SK-N-DZ (cell line): ENCODE results near the gene HOXC4.
"Not testable (repeated sequence)": the region's sequence is repeated elsewhere in the genome, so short reads cannot be mapped to it uniquely, and the experiment has no call there.

ENCODE experiments used
- DNase-seq: peaks from one replicate; pipeline ENCODE4 v3.0.0-alpha.2; 2015; ENCODE audit warnings: low spot score
- small RNA-seq, 2 experiments: library from RNA; depleted of rRNA; stranded (forward); fragments of <200 nt; gene quantifications; one replicate each; pipeline ENCODE3, GENCODE V24; 2014

HOXC4 gene

DNA sequence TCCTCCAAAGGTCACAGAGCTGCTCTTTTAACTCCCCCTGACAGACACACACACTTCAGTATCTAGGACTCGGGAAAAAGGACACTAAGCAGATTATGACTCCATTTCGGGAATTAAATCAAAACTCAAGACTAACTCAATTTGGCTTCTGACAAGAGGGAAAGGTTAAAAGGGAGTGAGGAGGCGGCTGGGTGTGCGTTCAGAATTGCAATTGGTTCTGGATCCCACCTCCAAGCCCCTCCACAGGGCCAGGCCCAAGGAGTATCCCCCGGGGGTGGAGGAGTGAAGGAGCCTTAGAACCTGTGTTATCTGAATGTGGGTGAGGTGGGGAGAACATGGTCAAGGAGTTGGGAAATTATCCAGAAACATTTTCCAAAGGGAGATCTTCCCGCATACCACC, 35.8 kb downstream of the HOXC4 start:
- peak; percentile 89 for DNase-seq

DNA sequence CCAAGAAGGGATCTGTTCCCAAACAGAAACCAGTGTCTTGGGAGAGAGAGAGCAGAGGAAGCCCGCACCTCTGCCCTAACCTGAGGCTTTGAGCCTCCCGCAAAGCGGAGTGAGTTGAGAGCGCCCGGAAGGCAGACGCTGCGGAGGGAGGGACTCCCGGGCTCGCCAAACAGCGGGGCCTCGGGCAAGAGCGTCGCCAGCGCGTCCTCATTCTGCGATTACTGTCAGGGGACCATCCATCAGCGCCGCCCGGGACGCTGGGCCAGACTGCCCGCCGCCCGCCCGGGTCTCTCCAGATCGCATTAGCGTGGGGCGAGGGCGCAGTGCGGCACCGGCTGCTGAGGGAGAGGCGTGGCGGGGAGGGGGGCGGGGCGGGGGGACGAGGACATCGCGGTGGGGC, 36.7 kb downstream of the HOXC4 start:
- DNase-seq, result peak; percentile 88

DNA sequence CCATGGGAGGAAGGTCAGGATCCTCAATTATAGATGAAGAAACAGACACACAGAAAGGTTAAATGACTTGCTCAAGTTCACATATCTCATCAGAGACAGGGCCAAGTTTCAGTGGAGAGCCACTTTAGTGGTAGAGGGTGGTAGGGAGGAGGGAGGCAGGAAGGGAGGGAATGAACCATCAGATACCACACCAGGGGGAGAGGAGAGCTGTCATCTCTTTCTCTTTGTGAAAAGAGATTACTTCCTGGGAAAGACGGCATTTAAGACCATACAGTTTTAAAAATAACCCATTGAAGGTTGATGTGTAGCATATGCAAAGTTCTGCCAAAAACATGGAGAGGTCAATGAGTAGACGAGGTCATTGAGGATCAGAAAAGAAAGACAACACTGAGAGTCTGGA, 39.3 kb downstream of the HOXC4 start:
- DNase-seq, result not testable (repeated sequence)

DNA sequence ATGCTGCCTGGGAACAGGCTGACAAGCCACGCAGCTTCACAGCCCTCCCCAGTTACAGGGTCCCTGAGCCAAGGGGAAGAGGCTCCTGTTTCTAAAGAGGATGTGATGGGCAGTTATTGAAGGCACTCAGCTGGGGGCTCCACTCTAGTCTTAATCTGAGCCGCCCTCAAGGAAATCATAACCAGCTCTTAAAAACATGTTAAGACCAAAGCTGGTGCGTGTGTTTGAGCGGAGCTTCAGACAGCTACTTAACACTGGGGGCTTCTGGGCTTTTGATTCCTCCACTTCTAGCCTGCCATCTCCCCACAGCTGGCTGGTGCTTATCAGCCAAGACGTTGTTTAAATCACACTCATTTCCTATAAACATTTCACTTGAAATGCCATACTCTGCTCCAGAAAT, 42.3 kb downstream of the HOXC4 start:
- not testable (repeated sequence) for DNase-seq

DNA sequence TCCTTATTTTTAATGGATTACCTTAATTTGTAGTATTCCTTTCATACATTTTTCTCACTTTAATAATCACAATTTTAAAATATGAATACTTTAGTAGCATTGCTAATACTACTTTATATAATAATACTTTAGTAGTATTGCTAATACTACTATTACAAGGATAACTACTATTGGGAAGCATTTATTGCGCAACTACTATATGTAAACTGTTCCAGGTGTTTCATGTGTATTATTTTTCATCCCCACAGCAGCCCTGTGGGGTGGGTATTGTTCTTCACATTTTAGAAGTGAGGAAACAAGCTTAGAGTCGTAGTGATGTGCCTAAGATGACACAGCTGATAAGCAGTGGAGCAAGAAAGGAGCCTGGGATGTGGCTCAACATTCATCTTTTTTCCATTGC, 45.0 kb downstream of the HOXC4 start:
- not testable (repeated sequence) for DNase-seq

DNA sequence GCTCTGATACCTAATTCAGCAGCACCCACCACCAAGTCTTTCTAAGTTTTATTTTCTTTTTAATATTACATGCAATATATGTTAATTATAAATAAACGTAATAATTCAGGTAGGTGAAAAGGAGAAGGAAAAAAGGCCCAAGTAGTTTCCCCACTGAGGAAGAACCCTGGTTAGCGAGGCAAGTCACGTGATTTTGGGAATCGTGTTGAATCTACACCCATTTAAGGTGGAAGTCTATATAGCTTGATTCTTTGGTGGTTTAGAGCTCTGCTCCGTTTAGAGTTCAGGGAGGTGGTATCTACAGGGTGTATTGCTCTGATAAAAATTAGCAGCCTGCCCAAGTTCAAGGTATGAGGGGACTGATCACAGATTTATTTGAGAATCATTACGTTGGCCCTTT, 47.0 kb downstream of the HOXC4 start:
- not testable (repeated sequence) for DNase-seq

DNA sequence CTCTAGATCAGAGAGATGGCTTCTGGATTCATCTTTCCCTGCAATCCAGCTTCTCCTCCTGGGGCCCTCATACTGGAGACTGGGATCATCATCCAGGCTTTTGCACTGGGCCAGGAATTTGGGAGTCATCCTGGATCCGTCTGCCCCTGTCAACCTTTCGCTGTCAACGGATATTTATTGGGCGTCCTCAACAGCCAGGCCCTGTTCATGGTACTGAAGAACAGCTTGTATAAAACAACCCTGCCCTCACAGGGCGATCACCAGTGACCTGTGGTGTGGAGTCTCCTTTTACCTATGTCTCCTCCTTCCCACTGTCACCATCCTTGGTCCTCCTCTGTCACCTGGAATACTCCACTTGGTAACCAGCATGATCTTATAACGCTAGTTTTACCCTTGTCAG, 48.6 kb downstream of the HOXC4 start:
- DNase-seq, result not testable (repeated sequence)

DNA sequence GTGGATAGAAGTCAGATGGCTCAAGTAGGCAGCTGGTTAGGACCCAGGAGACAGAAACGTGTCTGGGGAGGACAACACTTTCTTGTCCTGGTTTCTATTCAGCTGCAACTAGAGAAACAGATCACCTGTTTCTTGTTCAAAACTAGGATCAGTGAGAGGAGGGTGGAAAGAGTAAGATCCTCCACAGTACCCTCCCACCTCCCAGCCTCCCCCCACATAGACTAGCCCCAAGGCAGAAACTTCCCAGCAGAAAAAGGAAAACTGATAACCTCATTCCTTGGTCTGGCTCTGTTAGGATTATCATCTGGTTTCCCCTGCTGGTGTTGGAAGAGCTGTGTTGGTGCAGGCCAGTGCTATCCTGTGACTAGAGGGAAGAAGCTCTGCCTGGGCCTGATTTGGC, 50.2 kb downstream of the HOXC4 start:
- not testable (repeated sequence) for DNase-seq

Small RNA genes lying within 50 kb of the gene (small RNA-seq; reads per million reads assigned to genes)
- gene HOXC5 (0 reads per million in 2 experiments), gene MIR615 (0.16 to 0.84 reads per million in 2 experiments), gene RF00019 (0 reads per million in 2 experiments)
